Measurements from ENCODE around the gene RBM33. TPM values are rescaled to one million over a fixed set of nuclear protein-coding genes. Genes with fewer than 3 reads are reported as not detected.

RBM33 gene
- total RNA-seq, 1 donor from 2014 or later, result 25.0 TPM

DNA sequence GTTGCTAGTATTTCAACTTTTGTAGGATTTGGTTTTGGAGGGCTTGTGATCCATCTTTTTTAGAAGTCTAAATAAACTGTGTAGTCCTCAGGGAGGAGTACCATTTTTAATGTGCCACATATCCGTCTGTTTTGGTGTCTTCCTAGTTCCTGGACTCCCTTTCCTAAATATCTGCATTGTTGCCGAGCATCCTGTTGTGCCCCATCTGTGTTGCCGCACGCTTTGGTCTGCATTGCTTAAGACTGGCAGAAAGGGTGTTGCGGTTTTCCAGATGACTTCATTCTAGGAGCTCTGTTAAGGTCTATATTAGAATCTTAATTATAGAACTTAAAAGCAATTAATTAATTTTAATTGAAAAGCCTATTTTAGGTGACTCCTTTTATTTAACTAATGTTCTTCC, 49.4 kb downstream of the RBM33 start:
- TF ChIP-seq, protein P1, sequence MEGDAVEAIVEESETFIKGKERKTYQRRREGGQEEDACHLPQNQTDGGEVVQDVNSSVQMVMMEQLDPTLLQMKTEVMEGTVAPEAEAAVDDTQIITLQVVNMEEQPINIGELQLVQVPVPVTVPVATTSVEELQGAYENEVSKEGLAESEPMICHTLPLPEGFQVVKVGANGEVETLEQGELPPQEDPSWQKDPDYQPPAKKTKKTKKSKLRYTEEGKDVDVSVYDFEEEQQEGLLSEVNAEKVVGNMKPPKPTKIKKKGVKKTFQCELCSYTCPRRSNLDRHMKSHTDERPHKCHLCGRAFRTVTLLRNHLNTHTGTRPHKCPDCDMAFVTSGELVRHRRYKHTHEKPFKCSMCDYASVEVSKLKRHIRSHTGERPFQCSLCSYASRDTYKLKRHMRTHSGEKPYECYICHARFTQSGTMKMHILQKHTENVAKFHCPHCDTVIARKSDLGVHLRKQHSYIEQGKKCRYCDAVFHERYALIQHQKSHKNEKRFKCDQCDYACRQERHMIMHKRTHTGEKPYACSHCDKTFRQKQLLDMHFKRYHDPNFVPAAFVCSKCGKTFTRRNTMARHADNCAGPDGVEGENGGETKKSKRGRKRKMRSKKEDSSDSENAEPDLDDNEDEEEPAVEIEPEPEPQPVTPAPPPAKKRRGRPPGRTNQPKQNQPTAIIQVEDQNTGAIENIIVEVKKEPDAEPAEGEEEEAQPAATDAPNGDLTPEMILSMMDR (IDR thresholded peaks at IDR 0.05; ENCODE audit: insufficient read depth, low read length, poor library complexity, severe bottlenecking), result no peak
- DNase-seq (ENCODE audit: low read depth), result no peak
- no peak overlapping the region for H3K4me3 ChIP-seq (ENCODE audit: low read depth, low read length)
- H3K36me3 ChIP-seq (ENCODE audit: control insufficient read depth, insufficient read depth, low read length), result no peaks in the 10 kb centered on the region
- no peaks in the 10 kb centered on the region for H3K27me3 ChIP-seq (ENCODE audit: control insufficient read depth, insufficient read depth, low read length)

DNA sequence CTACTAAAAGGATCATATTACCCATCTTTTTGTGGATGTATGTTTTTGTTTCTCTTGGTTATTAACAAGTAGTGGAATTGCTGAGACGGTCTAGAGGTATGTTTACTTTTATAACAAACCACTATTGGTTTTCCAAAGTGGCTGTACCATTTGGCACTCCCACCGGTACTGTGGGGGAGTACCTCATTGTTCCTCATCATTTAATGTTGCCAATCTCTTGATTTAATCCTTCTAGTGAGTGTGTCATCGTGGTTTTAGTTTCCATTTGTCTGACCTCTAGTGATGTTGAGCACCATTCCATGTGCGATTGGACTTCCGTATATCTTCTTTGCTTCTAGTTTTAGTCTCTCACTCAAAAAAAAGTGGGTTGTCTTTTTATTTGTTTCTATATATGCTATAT, 50.4 kb downstream of the RBM33 start:
- TF ChIP-seq, protein P1 (IDR thresholded peaks at IDR 0.05; ENCODE audit: insufficient read depth, low read length, poor library complexity, severe bottlenecking), result no peak
- no peak overlapping the region for H3K4me3 ChIP-seq (ENCODE audit: low read depth, low read length)
- no peak for DNase-seq (ENCODE audit: low read depth)

DNA sequence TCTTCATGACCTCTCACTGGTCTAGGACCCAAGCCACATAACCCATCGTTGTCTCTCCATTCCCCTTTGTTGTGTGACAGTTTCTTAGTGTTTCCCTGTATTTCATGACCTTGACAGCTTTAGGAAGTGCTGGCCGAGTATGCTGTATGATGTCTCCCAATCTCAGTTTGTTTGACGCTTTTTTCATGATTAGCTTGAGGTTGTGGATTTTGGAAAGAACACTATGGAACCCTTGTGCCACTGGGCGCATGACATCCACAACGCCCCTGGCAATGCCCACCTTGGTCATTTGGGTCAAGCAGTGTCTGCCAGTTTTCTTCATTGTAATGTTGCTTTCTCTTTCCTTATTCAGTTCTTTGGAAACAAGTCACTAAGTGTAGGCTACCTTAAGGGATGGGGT, 52.3 kb downstream of the RBM33 start:
- Histone ChIP-seq H3K4me3 (ENCODE audit: low read depth, low read length) (no peak overlapping the region), H3K27me3 (ENCODE audit: control insufficient read depth, insufficient read depth, low read length) (no peaks in the 10 kb centered on the region), H3K36me3 (ENCODE audit: control insufficient read depth, insufficient read depth, low read length) (no peaks in the 10 kb centered on the region)
- no peak for DNase-seq (ENCODE audit: low read depth)
- TF ChIP-seq, protein P1 (IDR thresholded peaks at IDR 0.05; ENCODE audit: insufficient read depth, low read length, poor library complexity, severe bottlenecking), result no peak

More for the DNA sequence above, 50.4 kb downstream of the RBM33 start:
- H3K36me3 ChIP-seq (ENCODE audit: control insufficient read depth, insufficient read depth, low read length), result no peaks in the 10 kb centered on the region
- H3K27me3 ChIP-seq (ENCODE audit: control insufficient read depth, insufficient read depth, low read length), result no peaks in the 10 kb centered on the region

DNA sequence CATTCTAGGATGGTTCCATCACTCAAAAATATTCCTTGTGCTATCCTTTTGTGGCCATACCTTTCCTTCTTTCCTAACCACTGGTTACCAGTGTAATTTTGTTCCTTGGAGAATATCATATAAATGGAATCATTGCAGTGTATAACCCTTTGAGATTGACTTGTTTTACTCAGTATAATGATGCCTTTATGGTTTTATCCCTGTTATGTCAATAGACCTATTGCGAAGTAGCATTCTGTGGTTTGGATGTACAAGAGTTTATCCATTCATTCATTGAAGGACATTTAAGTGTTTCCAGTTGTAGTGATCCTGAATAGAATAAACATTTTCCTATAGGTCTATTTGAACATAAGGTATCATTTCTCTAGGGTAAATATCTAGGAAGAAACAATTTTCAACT, 54.2 kb downstream of the RBM33 start:
- Histone ChIP-seq H3K36me3 (ENCODE audit: control insufficient read depth, insufficient read depth, low read length) (no peaks in the 10 kb centered on the region), H3K27me3 (ENCODE audit: control insufficient read depth, insufficient read depth, low read length) (no peaks in the 10 kb centered on the region), H3K4me3 (ENCODE audit: low read depth, low read length) (no peak overlapping the region)
- TF ChIP-seq, protein P1 (IDR thresholded peaks at IDR 0.05; ENCODE audit: insufficient read depth, low read length, poor library complexity, severe bottlenecking), result no peak
- no peak for DNase-seq (ENCODE audit: low read depth)

DNA sequence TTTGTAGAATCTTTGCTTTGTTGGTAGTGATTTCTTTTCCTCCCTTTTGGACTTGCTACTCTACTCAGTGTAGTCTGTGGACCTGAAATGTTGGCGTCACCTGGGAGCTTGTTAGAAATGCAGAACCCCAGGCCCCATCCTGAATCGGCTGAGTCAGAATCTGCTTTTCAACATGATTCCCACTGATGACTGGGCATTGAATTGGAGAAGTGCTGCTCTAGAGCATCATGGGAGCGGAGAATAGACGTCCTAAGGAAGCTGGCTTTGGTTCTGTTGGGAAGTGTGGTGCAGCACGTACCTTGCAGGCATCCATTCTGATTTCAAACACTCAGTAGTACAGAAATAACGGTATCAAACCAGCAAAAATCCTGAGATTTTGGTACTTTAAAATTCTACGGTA, 54.7 kb downstream of the RBM33 start:
- H3K4me3 ChIP-seq (ENCODE audit: low read depth, low read length), result no peak overlapping the region
- no peak for DNase-seq (ENCODE audit: low read depth)
- TF ChIP-seq, protein P1 (IDR thresholded peaks at IDR 0.05; ENCODE audit: insufficient read depth, low read length, poor library complexity, severe bottlenecking), result no peak
- H3K27me3 ChIP-seq (ENCODE audit: control insufficient read depth, insufficient read depth, low read length), result no peaks in the 10 kb centered on the region
- H3K36me3 ChIP-seq (ENCODE audit: control insufficient read depth, insufficient read depth, low read length), result no peaks in the 10 kb centered on the region

DNA sequence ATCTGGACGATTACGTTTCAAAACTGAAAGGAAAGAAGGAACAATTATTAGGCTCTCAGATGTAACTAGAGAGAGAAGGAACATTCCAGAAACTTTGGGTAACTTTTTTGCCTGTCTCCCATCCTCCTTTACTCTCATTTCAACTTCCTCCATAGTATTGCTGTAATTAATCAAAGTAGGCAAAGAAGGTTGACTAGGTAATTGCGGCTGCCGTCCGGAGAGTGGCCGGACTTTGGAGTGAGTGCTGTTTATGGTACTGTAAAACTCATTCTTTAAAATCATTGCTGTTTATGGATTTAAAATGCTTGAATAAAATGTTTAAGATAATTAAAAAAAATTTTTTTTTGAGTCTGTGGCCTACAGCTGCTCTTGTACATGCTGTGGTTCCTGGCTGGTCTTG, 56.4 kb downstream of the RBM33 start:
- H3K4me3 ChIP-seq (ENCODE audit: low read depth, low read length), result no peak overlapping the region
- no peak for DNase-seq (ENCODE audit: low read depth)
- TF ChIP-seq, protein P1 (IDR thresholded peaks at IDR 0.05; ENCODE audit: insufficient read depth, low read length, poor library complexity, severe bottlenecking), result no peak
- no peaks in the 10 kb centered on the region for H3K27me3 ChIP-seq (ENCODE audit: control insufficient read depth, insufficient read depth, low read length)
- no peaks in the 10 kb centered on the region for H3K36me3 ChIP-seq (ENCODE audit: control insufficient read depth, insufficient read depth, low read length)

All from kidney epithelial cell (primary cell).